Ectodermal cell (in vitro differentiated cells): ENCODE measurements around the gene BBOF1.

Source experiments
- H3K27ac ChIP-seq: 2 replicates; pipeline ENCODE4 v1.7.0; 2013; ENCODE audit warnings: mild to moderate bottlenecking, low read depth, low read length; ENCODE audit not compliant: insufficient read depth, poor library complexity, severe bottlenecking
- H3K27me3 ChIP-seq: 2 replicates; pipeline ENCODE4 v1.7.0; 2013; ENCODE audit warnings: mild to moderate bottlenecking, low read length; ENCODE audit not compliant: insufficient read depth, control insufficient read depth, poor library complexity, severe bottlenecking
- H3K36me3 ChIP-seq: one replicate; pipeline ENCODE4 v1.7.0; 2013; ENCODE audit warnings: low read length; ENCODE audit not compliant: control insufficient read depth, insufficient read depth
- H3K4me1 ChIP-seq: one replicate; pipeline ENCODE4 v1.7.0; 2013; ENCODE audit warnings: low read length; ENCODE audit not compliant: control insufficient read depth, insufficient read depth
- H3K4me3 ChIP-seq: 2 replicates; pipeline ENCODE4 v1.7.0; 2013; ENCODE audit warnings: low read depth, low read length, control low read depth; ENCODE audit not compliant: insufficient read depth
- H3K9me3 ChIP-seq: 2 replicates; pipeline ENCODE4 v1.7.0; 2013; ENCODE audit warnings: mild to moderate bottlenecking, low read length, moderate library complexity; ENCODE audit not compliant: control insufficient read depth
- WGBS, 2 experiments: methylation state at CpG; one replicate each; pipeline ENCODE4 v1.1.7; 2013; ENCODE audit warnings: missing lambda C conversion rate in 2 of 2; 5-methylcytosine and 5-hydroxymethylcytosine counted together

Gene BBOF1

GRCh38 chr14:74064426-74064825, 45.3 kb downstream of the BBOF1 start:
- H3K36me3 ChIP-seq: peaks cover 6% of the 10 kb centered on the region
- no peak overlapping the region for H3K4me3 ChIP-seq
- no peak overlapping the region for H3K27ac ChIP-seq
- H3K27me3 ChIP-seq: no peaks in the 10 kb centered on the region
- no peaks in the 10 kb centered on the region for H3K9me3 ChIP-seq
- H3K4me1 ChIP-seq: no peaks in the 10 kb centered on the region

GRCh38 chr14:74064883-74065282, 45.7 kb downstream of the BBOF1 start:
- Histone ChIP-seq H3K27me3 (no peaks in the 10 kb centered on the region), H3K36me3 (peaks cover 6% of the 10 kb centered on the region)
- 96 to 97% methylated on average over 3 of the region's 3 CpGs for WGBS, 2 experiments

GRCh38 chr14:74065746-74066575, 46.8 kb downstream of the BBOF1 start:
- no peaks in the 10 kb centered on the region for H3K9me3 ChIP-seq
- 89 to 90% methylated on average over 1 to 2 of the region's 3 CpGs for WGBS, 2 experiments
- peaks cover 6% of the 10 kb centered on the region for H3K36me3 ChIP-seq
- no peak overlapping the region for H3K4me3 ChIP-seq
- H3K4me1 ChIP-seq: no peaks in the 10 kb centered on the region
- no peaks in the 10 kb centered on the region for H3K27me3 ChIP-seq
- no peak overlapping the region for H3K27ac ChIP-seq

More at GRCh38 chr14:74064883-74065282, 45.7 kb downstream of the BBOF1 start:
- H3K4me1 ChIP-seq: no peaks in the 10 kb centered on the region
- no peak overlapping the region for H3K4me3 ChIP-seq
- no peaks in the 10 kb centered on the region for H3K9me3 ChIP-seq
- H3K27ac ChIP-seq: no peak overlapping the region

- Histone ChIP-seq H3K27ac (no peak overlapping the region), H3K36me3 (peaks cover 3% of the 10 kb centered on the region), H3K27me3 (no peaks in the 10 kb centered on the region), H3K4me1 (no peaks in the 10 kb centered on the region), H3K9me3 (no peaks in the 10 kb centered on the region), H3K4me3 (no peak overlapping the region)
- WGBS, 2 experiments: 72 to 89% methylated on average over 1 of the region's 1 CpG
Measured at GRCh38 chr14:74077401-74077800, 58.3 kb downstream of the BBOF1 start.

GRCh38 chr14:74080820-74081460, 61.8 kb downstream of the BBOF1 start:
- 91 to 92% methylated on average over 4 of the region's 4 CpGs for WGBS, 2 experiments
- Histone ChIP-seq H3K36me3 (no peaks in the 10 kb centered on the region), H3K4me3 (no peak overlapping the region), H3K27me3 (no peaks in the 10 kb centered on the region), H3K9me3 (no peaks in the 10 kb centered on the region), H3K27ac (no peak overlapping the region), H3K4me1 (peaks cover 6% of the 10 kb centered on the region)

GRCh38 chr14:74081491-74081890, 62.3 kb downstream of the BBOF1 start:
- Histone ChIP-seq H3K27me3 (no peaks in the 10 kb centered on the region), H3K9me3 (no peaks in the 10 kb centered on the region), H3K4me3 (no peak overlapping the region), H3K36me3 (no peaks in the 10 kb centered on the region), H3K4me1 (peaks cover 6% of the 10 kb centered on the region), H3K27ac (no peak overlapping the region)
- 94 to 99% methylated on average over 3 of the region's 3 CpGs for WGBS, 2 experiments

- Histone ChIP-seq H3K27me3 (no peaks in the 10 kb centered on the region), H3K9me3 (no peaks in the 10 kb centered on the region), H3K4me1 (peaks cover 6% of the 10 kb centered on the region), H3K4me3 (peak overlapping the region; percentile 50), H3K27ac (no peak overlapping the region), H3K36me3 (no peaks in the 10 kb centered on the region)
- WGBS, 2 experiments: 96% methylated on average over 3 of the region's 3 CpGs
Measured at GRCh38 chr14:74083161-74083560, 64.0 kb downstream of the BBOF1 start.

GRCh38 chr14:74083784-74084276, 64.7 kb downstream of the BBOF1 start:
- Histone ChIP-seq H3K4me3 (peak overlapping the region; percentile 50), H3K36me3 (no peaks in the 10 kb centered on the region), H3K27ac (peak overlapping the region; percentile 37), H3K4me1 (peaks cover 6% of the 10 kb centered on the region), H3K9me3 (no peaks in the 10 kb centered on the region), H3K27me3 (no peaks in the 10 kb centered on the region)
- WGBS, 2 experiments: 1% methylated on average over 12 to 15 of the region's 15 CpGs

- H3K4me3 ChIP-seq: peak within 1 kb of the TSS; percentile 61
- 0% methylated on average over 46 of the region's 46 CpGs for WGBS, 2 experiments
Measured at GRCh38 chr14:74084277-74085046, 65.3 kb downstream of the BBOF1 start, which contains the start of the genes ALDH6A1 and LIN52. TSS of gene ALDH6A1 (minus strand) at chr14:74084453. CDS start at chr14:74084394, 59 bp downstream. TSS of gene LIN52 (plus strand) at chr14:74084956. CDS start at chr14:74084975, 19 bp downstream.

More at GRCh38 chr14:74084277-74085046, 65.3 kb downstream of the BBOF1 start, which contains the start of the genes ALDH6A1 and LIN52:
- peak within 1 kb of the TSS; percentile 87 for H3K27ac ChIP-seq
- H3K4me1 ChIP-seq: peaks cover 6% of the 10 kb centered on the region
- H3K27me3 ChIP-seq: no peaks in the 10 kb centered on the region
- no peaks in the 10 kb centered on the region for H3K36me3 ChIP-seq
- no peaks in the 10 kb centered on the region for H3K9me3 ChIP-seq
